CD4-positive, alpha-beta T cell treated with Interleukin-4 for 1 hour (primary cell): Measurements from ENCODE around the gene RASSF8.

Source experiments
- DNase-seq, 2 donors: peaks; one replicate each; pipeline ENCODE4 v3.0.0-alpha.2; 2020 to 2022

RASSF8 gene, protein sequence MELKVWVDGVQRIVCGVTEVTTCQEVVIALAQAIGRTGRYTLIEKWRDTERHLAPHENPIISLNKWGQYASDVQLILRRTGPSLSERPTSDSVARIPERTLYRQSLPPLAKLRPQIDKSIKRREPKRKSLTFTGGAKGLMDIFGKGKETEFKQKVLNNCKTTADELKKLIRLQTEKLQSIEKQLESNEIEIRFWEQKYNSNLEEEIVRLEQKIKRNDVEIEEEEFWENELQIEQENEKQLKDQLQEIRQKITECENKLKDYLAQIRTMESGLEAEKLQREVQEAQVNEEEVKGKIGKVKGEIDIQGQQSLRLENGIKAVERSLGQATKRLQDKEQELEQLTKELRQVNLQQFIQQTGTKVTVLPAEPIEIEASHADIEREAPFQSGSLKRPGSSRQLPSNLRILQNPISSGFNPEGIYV

DNA sequence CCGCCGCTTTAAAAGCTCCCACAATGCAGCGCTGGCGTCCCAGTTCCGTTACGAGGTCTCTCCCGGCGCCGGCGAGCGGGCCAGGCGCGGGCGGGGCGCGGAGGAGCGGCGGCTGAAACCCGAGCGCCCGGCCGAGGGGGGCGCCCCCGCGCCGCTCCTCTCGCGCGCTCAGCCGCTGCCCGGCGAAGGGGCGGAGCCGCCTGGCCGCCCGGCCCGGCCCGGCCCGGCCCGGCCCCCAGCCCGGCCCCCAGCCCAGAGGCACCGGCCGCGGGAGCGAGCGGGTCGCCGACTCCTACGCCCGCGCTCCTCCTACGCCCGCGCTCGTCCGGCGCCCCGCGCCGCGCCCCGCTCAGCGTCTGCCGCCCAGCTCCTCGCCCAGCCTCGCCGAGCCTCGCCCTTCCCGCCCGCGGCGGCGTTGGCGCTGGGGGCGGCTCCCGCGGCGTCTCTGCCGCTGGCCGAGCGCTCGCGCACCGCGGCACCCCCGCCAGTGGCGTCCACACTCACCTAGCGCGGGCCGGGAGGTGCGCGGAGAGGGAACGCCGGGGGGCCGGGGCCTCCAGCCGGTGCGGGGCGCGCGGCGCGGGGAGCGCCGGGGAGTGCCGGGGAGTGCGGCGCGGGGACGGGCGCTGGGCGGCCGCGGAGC, at the start of gene RASSF8:
Gene RASSF8, plus strand, starts transcription at position 255 of the 643 bp plus-strand sequence. CDS start 96,662 bp downstream, outside the sequence.
- DNase-seq = no peak

DNA sequence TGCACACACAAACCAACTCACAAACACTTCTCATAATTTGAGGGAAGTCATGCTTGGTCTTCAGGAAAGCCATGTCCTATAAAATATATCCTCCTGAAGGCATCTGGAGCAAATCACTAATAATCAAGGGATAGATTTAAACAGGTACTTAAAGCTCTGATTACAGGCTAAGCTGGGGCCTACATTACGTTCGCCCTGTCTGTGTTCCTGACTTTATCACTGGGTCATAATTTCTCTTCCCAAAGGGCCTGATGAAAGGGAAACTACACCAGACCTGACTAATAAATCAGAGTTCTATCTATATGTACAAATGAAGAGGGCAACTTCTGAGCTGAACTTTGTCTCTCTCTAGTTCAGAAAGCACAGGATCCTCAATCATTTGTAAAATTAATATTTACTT, 43.9 kb upstream of the RASSF8 start:
- no peak for DNase-seq

DNA sequence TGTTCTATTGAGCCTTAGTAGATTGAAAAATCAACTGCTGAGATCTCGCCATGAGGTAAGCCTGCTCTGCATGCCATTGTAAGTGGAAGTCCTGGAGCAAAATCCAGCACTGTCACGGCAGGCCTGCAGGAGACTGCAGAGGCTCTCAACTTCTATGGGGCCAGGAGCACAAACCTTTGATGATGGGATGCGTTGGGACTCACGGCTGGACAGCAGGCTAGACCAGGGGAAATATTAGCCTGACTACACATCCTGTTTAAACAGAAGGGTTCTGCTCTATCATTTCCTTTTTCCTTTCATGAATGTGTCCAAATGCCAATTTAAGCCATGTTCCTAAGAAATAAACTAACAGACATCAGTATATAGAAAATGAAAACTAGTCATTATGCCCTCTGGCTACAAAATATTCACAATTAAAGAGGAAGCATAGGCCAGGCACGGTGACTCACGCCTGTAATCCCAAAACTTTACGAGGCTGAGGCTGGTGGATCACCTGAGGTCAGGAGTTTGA, 33.9 kb upstream of the RASSF8 start:
- DNase-seq = no peak

DNA sequence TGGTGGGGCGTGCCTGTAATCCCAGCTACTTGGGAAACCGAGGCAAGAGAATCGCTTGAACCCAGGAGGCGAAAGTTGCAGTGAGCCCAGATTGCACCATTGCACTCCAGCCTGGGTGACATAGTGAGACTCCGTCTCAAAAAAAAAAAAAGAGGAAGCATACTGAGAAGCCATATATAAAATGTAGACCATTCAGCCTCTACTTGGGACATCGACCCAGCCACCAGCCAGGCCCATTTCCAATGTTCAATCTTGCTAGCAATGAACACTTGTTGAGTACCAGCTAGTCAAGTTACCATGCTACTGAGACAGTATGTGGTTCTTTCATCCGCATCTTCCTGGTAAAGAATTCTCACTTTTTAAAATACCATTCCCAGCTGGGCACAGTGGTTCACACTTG, 33.4 kb upstream of the RASSF8 start:
- DNase-seq = no peak

DNA sequence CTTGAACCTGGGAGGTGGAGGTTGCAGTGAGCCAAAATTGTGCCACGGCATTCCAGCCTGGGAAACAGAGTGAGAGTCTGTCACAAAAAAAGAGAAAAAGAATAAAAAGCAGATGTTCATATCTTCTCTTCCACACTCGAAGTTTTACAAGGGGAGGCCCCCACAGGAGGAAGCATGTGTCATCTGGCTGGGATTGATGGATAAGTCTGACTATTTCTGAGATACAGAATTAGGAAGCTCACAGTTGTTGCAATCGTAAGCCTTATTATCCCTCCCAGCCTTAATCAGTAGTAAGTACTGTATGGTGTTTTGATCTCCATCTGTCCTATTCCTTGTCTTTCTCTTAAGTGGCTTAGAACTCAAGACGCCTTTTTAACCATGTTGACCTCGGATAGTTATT, 31.9 kb upstream of the RASSF8 start:
- DNase-seq = no peak

DNA sequence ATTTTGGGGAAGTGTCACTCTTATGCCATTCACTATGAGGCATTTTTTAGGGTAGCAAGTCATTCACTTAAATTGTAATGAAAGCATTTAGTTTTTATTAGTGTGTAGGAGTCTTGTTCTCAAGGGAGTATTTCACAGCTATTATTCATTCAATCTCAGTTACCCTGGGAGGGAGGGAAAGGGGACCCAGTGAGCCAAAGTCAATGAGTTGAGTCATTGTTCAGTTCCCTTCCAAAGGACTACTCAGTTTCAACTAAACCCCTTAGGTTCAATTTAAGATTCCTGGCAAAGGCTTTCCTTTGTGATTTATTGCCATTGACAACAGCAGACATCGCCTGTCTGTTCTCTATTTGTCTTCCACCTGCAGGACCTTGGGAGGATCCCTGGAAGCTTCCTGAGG, 29.3 kb upstream of the RASSF8 start:
- no peak for DNase-seq

DNA sequence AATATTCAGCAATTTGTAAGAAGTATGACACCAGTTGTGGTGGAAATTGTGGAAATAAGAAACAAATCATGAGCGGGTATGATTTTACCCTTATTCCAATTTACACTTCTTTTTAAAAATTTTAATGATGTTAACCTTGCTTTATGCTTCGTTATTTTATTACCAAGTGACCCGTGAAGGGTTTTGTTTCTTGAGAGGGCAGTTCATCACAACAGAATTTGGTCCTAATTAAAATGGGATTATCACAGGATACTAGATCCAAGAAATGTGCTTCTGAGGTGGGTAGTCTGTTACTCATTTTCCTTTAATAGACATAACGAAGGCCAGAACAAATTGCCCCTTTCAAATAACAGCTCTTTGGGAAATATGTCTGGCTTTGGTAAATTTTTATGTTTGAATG, 25.5 kb upstream of the RASSF8 start:
- no peak for DNase-seq

DNA sequence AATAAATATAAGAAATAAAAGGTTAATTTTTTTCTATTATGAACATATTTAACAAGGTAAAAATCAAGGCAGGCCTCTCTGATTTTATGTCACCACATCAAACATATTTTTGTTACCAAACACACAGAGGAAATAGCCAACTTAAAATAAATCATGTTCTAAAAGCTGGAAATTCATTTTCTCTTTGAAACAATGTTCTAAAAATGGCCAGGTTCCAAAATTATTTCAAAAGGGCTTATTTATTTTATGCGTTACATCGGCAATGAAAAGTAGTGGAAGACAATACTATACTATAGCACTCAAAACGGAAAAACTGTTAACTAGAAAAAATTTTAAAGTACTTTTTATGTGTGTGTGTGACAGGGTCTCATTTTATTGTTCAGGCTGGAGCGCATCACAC, 24.0 kb upstream of the RASSF8 start:
- no peak for DNase-seq

DNA sequence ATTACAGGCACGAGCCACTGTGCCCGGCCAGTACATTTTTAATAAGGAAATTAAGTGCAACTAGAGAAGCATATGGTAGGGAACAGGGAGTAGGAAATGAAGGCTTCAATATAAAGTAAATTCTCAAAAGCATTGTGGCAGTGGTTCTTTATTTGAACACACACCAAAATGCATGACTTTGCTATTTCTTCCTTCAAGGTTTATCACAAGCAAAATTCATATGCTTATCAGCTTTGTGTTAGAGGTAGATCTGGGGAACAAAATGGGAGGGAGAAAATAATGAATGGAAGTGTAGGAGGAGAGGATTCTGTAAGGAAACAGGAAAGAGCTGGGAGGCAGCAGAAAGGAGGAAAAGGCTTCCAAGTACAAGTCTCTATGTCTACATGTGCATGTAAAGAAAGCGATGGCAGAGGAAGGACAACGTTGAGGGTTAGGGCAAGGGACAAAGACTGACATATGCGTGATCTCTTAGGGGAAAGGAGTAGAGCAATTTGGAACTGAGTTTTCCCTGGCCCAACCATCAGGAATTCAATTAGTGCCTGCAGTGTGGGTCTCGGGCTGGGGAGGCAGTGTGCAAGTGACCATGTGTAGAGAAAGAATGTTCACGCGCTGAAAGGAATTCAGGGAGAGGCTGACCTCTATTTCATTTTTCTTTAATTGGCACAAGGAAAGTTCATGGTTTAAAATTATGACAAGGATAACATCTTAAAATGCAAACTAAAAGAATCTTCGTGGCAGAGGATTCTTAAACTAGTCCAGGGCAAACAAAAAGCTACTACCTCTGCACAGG, 22.9 kb upstream of the RASSF8 start:
- no peak for DNase-seq

DNA sequence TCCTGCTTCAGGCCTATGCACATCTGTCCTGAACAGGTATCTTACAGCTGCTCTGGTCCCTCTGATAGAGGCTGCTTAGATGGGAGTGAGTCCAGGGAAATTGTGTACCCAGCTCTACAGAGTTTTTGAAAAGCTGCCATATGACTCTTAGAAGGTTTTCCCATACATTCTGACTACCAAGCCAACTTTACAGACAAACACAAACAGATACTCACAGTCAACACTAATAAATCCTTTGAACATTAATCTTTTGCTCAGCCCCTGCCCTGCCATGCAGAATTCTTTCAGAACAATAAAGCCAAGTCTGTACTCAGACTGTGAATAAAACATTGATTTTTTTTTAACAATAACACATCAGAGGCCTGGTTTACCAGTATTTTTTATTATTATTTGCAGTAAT, 21.4 kb upstream of the RASSF8 start:
- no peak for DNase-seq

DNA sequence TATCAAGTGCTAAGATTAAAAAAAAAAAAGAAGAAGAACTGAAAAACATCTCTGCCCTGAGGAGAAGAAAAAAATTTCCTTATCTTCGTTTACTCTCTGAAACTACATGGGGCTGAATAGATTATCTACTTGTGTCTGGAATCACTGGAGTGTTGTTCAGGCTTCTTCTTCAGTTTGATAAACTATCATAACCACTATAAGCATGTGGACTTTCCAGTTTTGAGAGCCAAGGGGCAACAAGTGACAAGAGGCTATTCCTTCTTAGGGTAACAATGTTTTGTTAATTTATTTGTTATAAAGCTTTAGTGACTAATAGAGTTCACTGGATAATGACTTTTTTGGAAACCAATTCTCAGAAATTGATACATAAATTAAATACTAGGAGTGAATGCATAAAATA, 19.9 kb upstream of the RASSF8 start:
- DNase-seq = no peak

DNA sequence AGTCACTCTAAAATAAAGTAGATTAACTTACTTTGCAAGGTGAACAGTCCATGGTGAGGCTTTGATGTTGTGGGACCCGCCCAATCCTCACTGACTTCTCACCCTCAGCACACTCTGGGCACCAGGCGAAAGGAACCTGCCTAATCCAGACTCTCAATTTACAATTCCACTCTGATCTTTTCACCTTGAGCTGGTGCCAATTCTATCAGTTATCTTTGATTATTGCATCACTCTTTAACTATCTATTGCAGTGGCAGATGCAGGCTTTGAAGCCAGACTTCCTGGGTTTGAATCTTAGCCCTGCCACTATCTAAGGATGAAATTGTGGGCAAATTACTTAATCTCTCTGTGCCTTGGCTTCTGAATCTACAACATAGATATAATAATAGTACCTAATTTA, 18.9 kb upstream of the RASSF8 start:
- DNase-seq = no peak

DNA sequence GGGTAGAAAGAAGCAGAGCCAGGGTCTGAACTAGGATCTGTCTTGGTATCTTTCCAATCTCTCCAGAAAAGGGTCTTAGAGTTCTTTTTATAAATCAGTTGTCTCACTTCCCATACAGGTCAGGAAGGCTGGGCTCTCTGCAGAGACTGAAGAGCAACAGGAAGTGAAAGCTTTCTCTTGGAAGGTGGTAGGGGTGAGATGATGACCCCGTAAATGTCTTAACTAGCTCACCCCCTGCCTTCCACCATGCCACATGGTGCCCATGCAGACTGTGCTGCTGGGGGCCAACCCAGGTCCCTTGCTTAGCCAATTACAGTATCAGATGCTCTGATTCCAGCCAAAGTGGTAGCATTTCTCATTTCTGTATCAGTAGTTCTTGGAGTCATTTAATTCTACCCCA, 17.6 kb upstream of the RASSF8 start:
- no peak for DNase-seq

DNA sequence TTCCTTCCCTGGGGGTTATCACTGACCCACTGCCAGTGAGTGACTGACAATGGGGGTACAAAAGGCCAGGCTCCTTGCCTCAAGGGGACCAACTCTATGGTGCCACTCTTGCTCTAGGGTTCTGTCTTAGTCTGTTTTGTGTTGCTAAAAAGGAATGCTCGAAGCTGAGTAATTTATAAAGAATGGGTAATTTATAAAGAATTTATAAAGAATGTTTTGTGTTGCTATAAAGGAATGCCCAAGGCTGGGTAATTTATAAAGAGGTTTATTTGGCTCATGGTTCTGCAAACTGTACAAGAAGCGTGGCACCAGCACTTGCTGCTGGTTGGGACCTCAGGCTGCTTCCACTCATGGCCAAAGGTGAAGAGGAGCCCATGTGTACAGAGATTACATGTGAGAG, 15.8 kb upstream of the RASSF8 start:
- no peak for DNase-seq

DNA sequence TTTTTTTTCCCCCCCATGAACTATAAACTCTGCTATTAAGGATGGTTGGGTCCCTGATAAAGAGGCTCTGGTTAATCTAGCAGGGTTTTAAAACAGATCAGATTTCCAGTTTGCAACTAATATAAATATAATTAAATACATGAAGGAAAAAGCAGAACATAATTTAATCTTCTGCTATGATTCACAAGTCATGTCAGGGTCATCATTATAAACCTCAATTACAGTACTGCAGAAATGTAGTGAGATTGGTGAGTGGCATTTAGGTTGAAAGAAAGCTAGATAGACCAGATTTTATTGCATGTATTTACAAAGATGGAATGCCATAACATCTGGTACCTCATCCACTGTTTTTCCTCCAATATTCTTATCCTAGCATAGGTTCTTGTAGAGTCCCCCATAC, 14.5 kb upstream of the RASSF8 start:
- no peak for DNase-seq

DNA sequence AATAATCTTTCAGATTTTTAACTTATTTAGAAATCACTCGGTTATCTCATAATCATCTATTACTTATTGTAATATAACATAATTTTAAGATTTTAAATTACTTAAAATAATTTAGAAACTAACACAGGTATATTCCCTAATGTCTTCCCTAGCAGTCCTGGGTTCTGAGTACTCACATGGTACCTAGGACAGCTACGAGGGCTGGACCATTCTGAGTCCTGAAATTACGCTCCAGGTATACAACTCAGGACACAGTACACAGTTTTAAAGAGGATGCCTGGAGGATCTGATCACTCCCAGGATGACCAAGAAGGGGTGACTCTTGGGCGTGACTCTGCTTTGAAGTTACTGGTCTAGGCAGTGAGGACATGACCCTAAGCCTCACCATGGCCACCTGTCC, 9.1 kb upstream of the RASSF8 start:
- DNase-seq = no peak

DNA sequence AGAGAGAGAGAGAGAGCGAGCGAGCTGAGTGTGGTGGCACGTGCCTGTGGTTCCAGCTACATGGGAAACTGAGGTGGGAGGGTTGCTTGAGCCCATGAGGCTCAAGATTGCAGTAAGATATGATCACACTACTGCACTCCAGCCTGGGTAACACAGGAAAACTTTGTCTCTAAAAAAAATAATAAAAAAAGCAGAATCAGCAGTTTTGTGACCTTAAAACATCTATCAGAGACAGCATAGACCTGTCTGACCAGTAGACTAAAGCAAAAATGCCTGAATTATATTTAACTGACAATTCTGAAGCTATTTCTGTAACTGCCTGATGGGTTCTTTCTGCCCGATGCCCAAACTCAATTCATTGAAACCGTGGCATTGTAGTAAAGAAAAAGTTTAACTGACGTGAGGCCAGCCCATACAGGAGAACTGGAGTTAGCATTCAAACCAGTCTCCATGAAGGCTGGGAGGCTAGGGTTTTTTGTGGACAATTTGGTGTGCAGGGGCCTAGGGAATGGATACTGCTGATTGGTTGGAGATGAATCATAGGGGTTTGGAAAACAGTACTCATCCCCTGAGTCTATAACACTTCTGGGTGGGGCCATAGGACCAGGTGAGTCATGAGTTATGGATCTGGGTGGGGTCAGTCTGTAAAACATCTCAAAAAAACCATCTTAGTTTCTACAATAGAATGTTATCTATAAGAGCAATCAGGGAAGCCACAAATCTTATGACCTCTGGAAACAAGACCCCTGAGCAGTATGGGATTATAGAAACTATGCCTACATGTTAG, 8.0 kb upstream of the RASSF8 start:
- no peak for DNase-seq

DNA sequence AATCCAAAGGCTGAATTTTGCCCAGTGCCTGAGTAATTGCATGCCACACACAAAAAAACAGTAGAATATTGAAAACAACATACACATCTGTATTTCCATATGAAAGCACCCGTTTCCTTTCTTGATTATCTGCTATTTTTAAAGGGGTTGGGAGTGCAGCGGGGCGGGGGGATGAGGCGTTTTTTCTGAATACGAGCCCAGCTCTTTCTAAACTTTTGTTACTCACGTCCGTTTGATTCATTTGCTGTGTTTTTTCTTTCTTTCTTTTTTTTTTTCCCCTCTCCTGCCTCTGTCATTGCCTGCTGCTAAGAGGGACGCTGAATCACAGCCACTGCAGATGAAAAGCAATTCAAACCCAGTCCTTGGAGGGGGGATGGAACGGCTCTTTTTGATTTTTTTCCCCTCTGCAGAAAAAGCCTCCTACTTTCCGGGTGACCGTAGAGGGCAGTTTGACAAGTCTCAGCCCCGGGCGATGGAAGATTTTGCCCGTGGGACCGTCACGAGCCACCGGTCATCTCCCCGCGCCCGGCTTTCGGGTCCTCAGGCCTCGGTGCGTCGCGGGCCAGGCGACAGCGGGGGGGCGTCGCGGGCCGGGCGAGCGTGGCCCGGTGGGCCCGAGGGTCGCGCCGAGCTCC, 572 bp upstream of the RASSF8 start:
- DNase-seq = no peak

DNA sequence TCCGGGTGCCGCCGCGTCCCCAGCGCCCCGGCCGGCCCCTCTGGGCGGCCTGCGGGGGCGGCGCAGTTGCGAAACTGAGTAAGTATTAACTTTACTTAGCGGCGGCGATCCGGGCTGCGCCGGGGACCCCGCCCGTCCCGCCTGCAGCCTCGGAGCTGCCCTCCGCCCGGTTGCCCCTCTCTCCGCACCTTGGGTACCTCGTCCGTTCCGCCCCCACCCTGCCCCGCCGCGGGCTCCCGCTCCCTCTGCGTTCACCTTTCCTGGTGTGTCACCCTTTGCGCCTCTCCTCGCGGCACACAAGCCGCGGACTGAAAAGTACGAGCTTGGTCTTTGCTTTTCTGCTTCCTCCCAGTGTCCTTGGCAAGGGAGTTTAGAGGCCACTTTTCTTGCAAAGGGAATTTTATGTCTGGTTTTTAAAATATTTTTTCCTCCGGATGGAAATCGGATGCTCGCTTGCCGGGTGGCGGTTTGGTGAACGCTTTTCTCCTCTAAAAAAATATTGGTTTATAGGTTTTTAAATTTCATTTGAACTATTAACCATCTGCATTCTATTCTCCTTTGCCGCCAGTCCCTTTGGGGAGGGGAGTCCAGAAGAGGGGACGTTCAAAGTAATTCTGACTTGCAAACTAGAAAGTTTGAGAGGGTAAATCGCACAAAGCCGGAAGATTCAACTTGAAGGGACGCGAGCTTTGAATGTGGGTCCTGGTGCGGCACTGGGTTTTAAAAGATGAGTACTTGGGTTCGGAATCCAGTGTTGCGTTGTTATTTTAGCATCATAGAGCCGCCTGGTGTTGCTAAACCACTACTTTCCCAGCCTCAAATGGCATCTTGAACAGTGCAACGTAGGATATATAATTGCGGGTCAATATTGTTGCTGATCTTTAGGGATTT, 834 bp downstream of the RASSF8 start:
- DNase-seq = no peak

DNA sequence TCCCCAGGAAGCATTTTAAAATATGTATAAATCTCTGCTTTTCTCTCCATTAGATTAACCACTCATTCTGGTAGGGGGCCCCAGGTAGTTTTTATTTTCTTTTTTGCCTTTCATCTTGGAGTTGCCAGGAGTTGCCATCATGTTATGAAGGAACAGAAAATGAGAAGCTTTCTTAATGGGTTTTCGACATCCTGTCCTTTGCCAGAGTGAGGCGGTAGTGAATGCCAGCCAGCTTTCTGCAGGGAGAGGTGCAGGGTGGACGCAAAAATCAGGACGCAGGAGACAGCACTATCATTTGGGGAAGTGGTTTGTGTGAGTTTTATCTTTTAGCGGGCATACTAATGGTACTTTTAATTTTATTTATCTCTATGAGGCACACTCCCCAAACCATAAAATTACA, 1.7 kb downstream of the RASSF8 start:
- no peak for DNase-seq

DNA sequence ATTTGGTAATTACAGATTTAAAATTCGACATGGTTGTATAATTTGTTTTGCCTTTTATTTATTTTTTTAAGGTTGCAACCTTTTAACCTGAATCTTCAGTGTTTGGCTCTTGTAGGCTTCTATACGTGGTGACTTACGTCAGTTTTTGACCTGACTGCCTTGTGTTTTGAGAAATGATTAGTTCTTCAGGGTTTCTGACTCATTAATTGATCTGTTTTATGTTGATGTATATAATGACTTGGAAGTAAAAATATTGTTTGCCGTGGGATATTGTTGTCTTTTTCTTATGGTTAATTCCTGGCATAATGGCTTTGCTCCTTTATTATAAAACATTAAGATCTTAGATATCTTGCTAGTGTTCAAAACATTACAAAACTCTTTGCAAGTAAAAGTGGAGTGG, 2.5 kb downstream of the RASSF8 start:
- DNase-seq = no peak
